H1 (cell line): ENCODE measurements around the gene APOC1. TPM values are rescaled to one million over a fixed set of nuclear protein-coding genes. Genes with fewer than 3 reads are reported as not detected.

Experiments
- CTCF ChIA-PET: fragments of 300-600 bp; sonication (Branson Sonifier 250); formaldehyde crosslinking; loops from one replicate; lab custom pipeline; 2021; ENCODE audit not compliant: partially characterized antibody; lab: Charles Lee
- POLR2A ChIA-PET: fragments of 300-600 bp; sonication (Branson Sonifier 250); formaldehyde crosslinking; loops from one replicate; lab custom pipeline; 2021; ENCODE audit warnings: inconsistent platforms; ENCODE audit not compliant: partially characterized antibody; lab: Charles Lee
- DNase-seq, 2 experiments: peaks; one replicate each; pipeline versions ENCODE4 v3.0.0 to v3.0.0-alpha.2; 2010 to 2022; ENCODE audit warnings: low spot score in 2 of 2, low read depth in 1 of 2, mixed read lengths in 1 of 2
- FAIRE-seq: peaks from 2 replicates; lab custom pipeline; 2011; peaks lifted over from hg19 to GRCh38; lab: Jason Lieb, UNC
- H2AFZ ChIP-seq: 2 replicates; pipeline ENCODE4 v1.8.1; 2012; ENCODE audit warnings: low read length, inconsistent platforms
- H2AK5ac ChIP-seq: 2 replicates; pipeline ENCODE4 v1.6.1; 2013; ENCODE audit warnings: low read depth, low read length
- H2BK120ac ChIP-seq: replicated peaks from 2 replicates; pipeline ENCODE3; 2013; ENCODE audit warnings: low read depth, low read length, inconsistent platforms
- H2BK12ac ChIP-seq: 2 replicates; pipeline ENCODE4 v1.6.1; 2013; ENCODE audit warnings: low read depth, low read length
- H2BK15ac ChIP-seq: 2 replicates; pipeline ENCODE4 v1.6.1; 2013; ENCODE audit warnings: low read length
- H2BK20ac ChIP-seq: 2 replicates; pipeline ENCODE4 v1.6.1; 2013; ENCODE audit warnings: low read length
- H2BK5ac ChIP-seq: 2 replicates; pipeline ENCODE4 v1.6.1; 2013; ENCODE audit warnings: low read depth, low read length
- H3K14ac ChIP-seq: 2 replicates; pipeline ENCODE4 v1.6.1; 2013; ENCODE audit warnings: inconsistent platforms; ENCODE audit not compliant: insufficient read length
- H3K18ac ChIP-seq: 2 replicates; pipeline ENCODE4 v1.6.1; 2013; ENCODE audit warnings: low read length; ENCODE audit errors: extremely low read depth
- H3K23ac ChIP-seq: 2 replicates; pipeline ENCODE4 v1.6.1; 2013; ENCODE audit warnings: inconsistent platforms; ENCODE audit not compliant: insufficient read length
- H3K23me2 ChIP-seq: 2 replicates; pipeline ENCODE4 v1.6.1; 2013; ENCODE audit warnings: low read depth, low read length
- H3K27ac ChIP-seq: 2 replicates; pipeline ENCODE4 v1.6.1; 2011; ENCODE audit warnings: low read depth, low read length, inconsistent platforms
- H3K27me3 ChIP-seq, 4 experiments: replicated peaks in 1 of 4; 1 replicate in 1 of 4; 2 replicates in 3 of 4; pipeline versions ENCODE4 v1.6.1 to v1.8.1; 2011 to 2013; ENCODE audit warnings: low read length in 3 of 4, mild to moderate bottlenecking in 3 of 4, inconsistent platforms in 2 of 4, mixed read lengths in 2 of 4, moderate library complexity in 1 of 4; ENCODE audit not compliant: control insufficient read depth in 3 of 4, insufficient read depth in 3 of 4; ENCODE audit errors: extremely low read depth in 1 of 4
- H3K36me3 ChIP-seq, 4 experiments: 2 replicates each; pipeline versions ENCODE4 v1.6.1 to v1.8.1; 2011 to 2013; ENCODE audit warnings: mild to moderate bottlenecking in 4 of 4, low read length in 3 of 4, moderate library complexity in 2 of 4, control low read depth in 1 of 4, inconsistent platforms in 1 of 4; ENCODE audit not compliant: insufficient read depth in 4 of 4, control insufficient read depth in 2 of 4
- H3K4ac ChIP-seq: replicated peaks from 2 replicates; pipeline ENCODE3; 2013; ENCODE audit warnings: low read length, low read depth, mixed read lengths, inconsistent platforms; ENCODE audit not compliant: insufficient read length
- H3K4me1 ChIP-seq, 4 experiments: replicated peaks in 1 of 4; 1 replicate in 1 of 4; 2 replicates in 3 of 4; pipeline versions ENCODE4 v1.6.1 to v1.8.1; 2011 to 2013; ENCODE audit warnings: low read length in 3 of 4, inconsistent platforms in 2 of 4, mixed read lengths in 1 of 4; ENCODE audit not compliant: insufficient read depth in 4 of 4, control insufficient read depth in 3 of 4
- H3K4me2 ChIP-seq, 2 experiments: 2 replicates each; pipeline versions ENCODE4 v1.6.1 to v1.8.1; 2011 to 2013; ENCODE audit warnings: low read depth in 2 of 2, low read length in 2 of 2, control low read depth in 1 of 2, inconsistent platforms in 1 of 2, mild to moderate bottlenecking in 1 of 2; ENCODE audit not compliant: insufficient read depth in 1 of 2
- H3K4me3 ChIP-seq, 4 experiments: fragments of 200-600, 300-600 bp in 1 of 4; sonication (generic), shearing (Covaris generic), sonication (Bioruptor Twin) in 1 of 4; 2 replicates each; pipeline versions ENCODE4 v1.5.1 to v1.8.1; 2011 to 2016; ENCODE audit warnings: low read length in 4 of 4, low read depth in 3 of 4, control low read depth in 2 of 4, inconsistent platforms in 2 of 4, mild to moderate bottlenecking in 2 of 4, mixed read lengths in 1 of 4, moderate library complexity in 1 of 4; ENCODE audit not compliant: insufficient read depth in 2 of 4; ENCODE audit errors: extremely low read depth in 1 of 4
- H3K56ac ChIP-seq: replicated peaks from 2 replicates; pipeline ENCODE3; 2013; ENCODE audit warnings: low read depth, mild to moderate bottlenecking, mixed read lengths, low read length, inconsistent platforms; ENCODE audit not compliant: insufficient read length
- H3K79me1 ChIP-seq: 2 replicates; pipeline ENCODE4 v1.6.1; 2013; ENCODE audit warnings: low read depth, low read length, control low read depth
- H3K79me2 ChIP-seq, 2 experiments: 2 replicates each; pipeline versions ENCODE4 v1.6.1 to v1.8.1; 2012 to 2013; ENCODE audit warnings: low read length in 2 of 2, mild to moderate bottlenecking in 2 of 2, inconsistent platforms in 1 of 2; ENCODE audit not compliant: insufficient read depth in 2 of 2, control insufficient read depth in 1 of 2
- H3K9ac ChIP-seq, 4 experiments: replicated peaks in 1 of 4; 1 replicate in 1 of 4; 2 replicates in 3 of 4; pipeline versions ENCODE4 v1.6.1 to v1.8.1; 2011 to 2013; ENCODE audit warnings: low read depth in 3 of 4, low read length in 3 of 4, control low read depth in 2 of 4, mild to moderate bottlenecking in 2 of 4, moderate library complexity in 2 of 4, inconsistent platforms in 1 of 4; ENCODE audit errors: extremely low read depth in 1 of 4
- H3K9me3 ChIP-seq, 2 experiments: 2 replicates each; pipeline versions ENCODE4 v1.6.1 to v1.8.1; 2012 to 2013; ENCODE audit warnings: mild to moderate bottlenecking in 2 of 2, moderate library complexity in 2 of 2, control low read depth in 1 of 2, inconsistent platforms in 1 of 2, low read depth in 1 of 2, low read length in 1 of 2, mixed read lengths in 1 of 2; ENCODE audit not compliant: insufficient read depth in 2 of 2
- H4K20me1 ChIP-seq, 2 experiments: replicated peaks in 1 of 2; 2 replicates each; pipeline versions ENCODE3 to v1.8.1; 2011 to 2013; ENCODE audit warnings: inconsistent platforms in 2 of 2, low read length in 2 of 2, mild to moderate bottlenecking in 1 of 2; ENCODE audit not compliant: insufficient read depth in 2 of 2, control insufficient read depth in 1 of 2
- H4K5ac ChIP-seq: 2 replicates; pipeline ENCODE4 v1.6.1; 2013; ENCODE audit warnings: low read length, low read depth, mixed read lengths, inconsistent platforms; ENCODE audit not compliant: insufficient read length
- H4K8ac ChIP-seq: 2 replicates; pipeline ENCODE4 v1.8.0; 2013; ENCODE audit warnings: mild to moderate bottlenecking, moderate library complexity, low read length, inconsistent platforms; ENCODE audit not compliant: insufficient read depth; ENCODE audit errors: extremely low read depth
- H4K91ac ChIP-seq: replicated peaks from 2 replicates; pipeline ENCODE3; 2013; ENCODE audit warnings: low read length, mixed read lengths, inconsistent platforms; ENCODE audit not compliant: insufficient read length
- WGBS, 2 experiments: shearing (Covaris generic) in 1 of 2; methylation state at CpG; one replicate each; pipeline versions ENCODE4 v1.1.6 to v1.1.7; 2013 to 2015; ENCODE audit warnings: low lambda C conversion rate in 2 of 2, mixed read lengths in 2 of 2, inconsistent platforms in 1 of 2, low coverage in 1 of 2, missing lambda C conversion rate in 1 of 2; ENCODE audit not compliant: insufficient replicate concordance in 2 of 2, insufficient coverage in 1 of 2, insufficient read length in 1 of 2; ENCODE audit errors: extremely low coverage in 1 of 2, missing lambda C conversion rate in 1 of 2; 5-methylcytosine and 5-hydroxymethylcytosine counted together
- polyA plus RNA-seq, 7 experiments: library from polyadenylated mRNA; depleted of rRNA in 3 of 7; stranded (reverse) in 5 of 7; unstranded in 2 of 7; fragments of >200 nt in 5 of 7; fragments of 200-250 nt in 2 of 7; gene quantifications; 1 replicate in 5 of 7; 2 replicates in 1 of 7; 4 replicates in 1 of 7; pipeline versions ENCODE4 v1.2.1 to v1.2.3, GENCODE V29; 2011 to 2013; ENCODE audit warnings: missing spikeins in 2 of 7, mixed read lengths in 2 of 7
- total RNA-seq: library from RNA; stranded (reverse); fragmentation: NEBNext Ultra II Directional; extraction: Animal tissue kit (Norgen Biotek cat#: 25700); gene quantifications from 2 replicates; pipeline ENCODE4 v1.2.1, GENCODE V29; 2021

APOC1 gene
- total and polyA plus RNA-seq, 2 of the 8 experiments (the other 6 are each of a cell fraction or from before 2014, with no cell fraction given) = 55.8 to 78.2 TPM

DNA sequence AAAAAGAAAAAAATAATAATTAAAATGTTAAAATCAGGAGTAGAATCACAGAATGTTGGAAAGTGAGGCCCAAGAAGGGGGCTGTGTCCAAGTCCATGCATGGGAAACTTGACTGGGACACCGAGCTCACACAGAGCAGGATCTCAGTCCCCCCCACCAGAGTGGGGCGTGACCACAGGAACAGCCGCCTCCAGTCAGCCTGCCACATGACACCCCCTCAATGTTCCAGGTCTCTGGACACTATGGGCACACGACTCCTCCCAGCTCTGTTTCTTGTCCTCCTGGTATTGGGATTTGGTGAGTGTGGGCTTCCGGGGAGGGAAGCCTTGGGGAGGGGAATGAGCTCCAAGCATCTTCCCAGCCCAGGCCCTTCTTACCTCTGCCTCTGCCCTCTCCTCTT lies 33.8 kb downstream of the APOC1 start:
- Histone ChIP-seq H3K4ac (no peak overlapping the region), H3K56ac (no peak overlapping the region), H2AFZ (no peak overlapping the region), H4K8ac (no peak overlapping the region), H3K14ac (no peak overlapping the region), H2AK5ac (no peak overlapping the region), H4K5ac (no peak overlapping the region), H2BK5ac (no peak overlapping the region), H2BK20ac (no peak overlapping the region), H3K79me2 (no peaks in the 10 kb centered on the region), H2BK120ac (no peak overlapping the region), H3K27ac (no peak overlapping the region), H3K9ac (no peak overlapping the region), H3K4me3 (no peak overlapping the region), H4K20me1 (no peaks in the 10 kb centered on the region), H3K27me3 (no peaks in the 10 kb centered on the region), H4K91ac (no peak overlapping the region), H3K36me3 (no peaks in the 10 kb centered on the region), H2BK12ac (no peak overlapping the region), H2BK15ac (no peak overlapping the region), H3K4me1 (no peaks in the 10 kb centered on the region; a peak in 1 of 7 replicates), H3K9me3 (no peaks in the 10 kb centered on the region), H3K4me2 (no peak overlapping the region), H3K23ac (no peak overlapping the region), H3K79me1 (no peaks in the 10 kb centered on the region), H3K18ac (no peak overlapping the region), H3K23me2 (no peaks in the 10 kb centered on the region)
- POLR2A ChIA-PET = interaction anchor here (0.8 to 11.6 kb wide), 4 partner anchors 11 to 44 kb away, joined by 3 to 121 read pairs (median 4); partner anchors contain the start of gene APOE
- FAIRE-seq = no peak
- WGBS, 2 experiments = 89% methylated on average over 5 of the region's 5 CpGs; no CpG with 5 or more reads in 1 of the 2 experiments
- CTCF ChIA-PET = interaction anchor here (0.8 to 8.3 kb wide), 3 partner anchors 10 to 99 kb away, joined by 3 to 201 read pairs (median 3); partner anchors contain the start of gene APOE
- DNase-seq = no peak
